GM23338 (cell line): ENCODE measurements around the gene PEX13. TPM values are rescaled to one million over a fixed set of nuclear protein-coding genes. Genes with fewer than 3 reads are reported as not detected.

Experiments
- ATAC-seq: fragments of 200-7000 bp; cut with Tn5 transposase; 3 replicates; pipeline ENCODE4 v1.9.1; 2020
- DNase-seq: peaks from one replicate; pipeline ENCODE4 v3.0.0-alpha.2; 2015; ENCODE audit warnings: low spot score
- H2AFZ ChIP-seq: fragments of 200-600 bp; sonication (generic); 2 replicates; pipeline ENCODE4 v1.8.0; 2016; ENCODE audit warnings: antibody characterized with exemption, mild to moderate bottlenecking, moderate library complexity
- H3F3A ChIP-seq: fragments of 200-600 bp; sonication (generic); replicated peaks from 2 replicates; pipeline ENCODE4 v1.8.0; 2017; ENCODE audit warnings: antibody characterized with exemption, mixed run types, low read depth
- H3K27ac ChIP-seq: fragments of 200-600 bp; sonication (generic); 2 replicates; pipeline ENCODE4 v1.6.1; 2016; ENCODE audit warnings: low read depth
- H3K27me3 ChIP-seq: fragments of 200-600 bp; sonication (generic); 2 replicates; pipeline ENCODE4 v1.8.0; 2016; ENCODE audit warnings: mild to moderate bottlenecking, mixed run types, moderate library complexity; ENCODE audit not compliant: insufficient read depth
- H3K36me3 ChIP-seq: fragments of 200-600 bp; sonication (generic); 2 replicates; pipeline ENCODE4 v1.8.0; 2016; ENCODE audit warnings: mild to moderate bottlenecking; ENCODE audit not compliant: insufficient read depth
- H3K4me1 ChIP-seq: fragments of 200-600 bp; sonication (generic); 2 replicates; pipeline ENCODE4 v1.8.0; 2016; ENCODE audit warnings: mild to moderate bottlenecking, moderate library complexity; ENCODE audit not compliant: insufficient read depth
- H3K4me2 ChIP-seq: fragments of 200-600 bp; sonication (generic); 2 replicates; pipeline ENCODE4 v1.7.1; 2017; ENCODE audit warnings: mixed run types
- H3K4me3 ChIP-seq: fragments of 200-600 bp; sonication (generic); 2 replicates; pipeline ENCODE4 v1.6.1; 2016; ENCODE audit warnings: mixed run types
- H3K79me2 ChIP-seq: fragments of 200-600 bp; sonication (generic); replicated peaks from 2 replicates; pipeline ENCODE4 v1.8.0; 2017; ENCODE audit warnings: mild to moderate bottlenecking; ENCODE audit not compliant: insufficient read depth
- H3K9me2 ChIP-seq: fragments of 200-600 bp; sonication (generic); 2 replicates; pipeline ENCODE4 v1.8.0; 2017; ENCODE audit not compliant: insufficient read depth
- H4K20me1 ChIP-seq: fragments of 200-600 bp; sonication (generic); replicated peaks from 2 replicates; pipeline ENCODE4 v1.8.0; 2017; ENCODE audit warnings: mild to moderate bottlenecking; ENCODE audit not compliant: insufficient read depth
- H3K27ac Mint-ChIP-seq: 2 replicates; pipeline ENCODE4 v1.8.0; 2020; ENCODE audit warnings: inconsistent platforms, mild to moderate bottlenecking, moderate library complexity, mixed read lengths
- H3K27me3 Mint-ChIP-seq: 3 replicates; pipeline ENCODE4 v1.8.0; 2022; ENCODE audit warnings: low read depth, mild to moderate bottlenecking, moderate library complexity, mixed read lengths, inconsistent platforms; ENCODE audit not compliant: insufficient read depth, poor library complexity
- H3K36me3 Mint-ChIP-seq: 3 replicates; pipeline ENCODE4 v1.8.0; 2021; ENCODE audit warnings: low read depth, mild to moderate bottlenecking, inconsistent platforms, moderate library complexity, mixed read lengths
- H3K4me1 Mint-ChIP-seq: 3 replicates; pipeline ENCODE4 v1.8.0; 2020; ENCODE audit warnings: mild to moderate bottlenecking, inconsistent platforms, mixed read lengths
- H3K4me3 Mint-ChIP-seq: 3 replicates; pipeline ENCODE4 v1.8.0; 2021; ENCODE audit warnings: moderate library complexity, mild to moderate bottlenecking, inconsistent platforms, mixed read lengths
- H3K9me3 Mint-ChIP-seq: 3 replicates; pipeline ENCODE4 v1.8.0; 2020; ENCODE audit warnings: moderate library complexity, mild to moderate bottlenecking, inconsistent platforms, mixed read lengths
- CREB1 ChIP-seq: fragments of 250-450 bp; sonication (Bioruptor Pico); IDR thresholded peaks from 2 replicates; pipeline ENCODE4 v1.5.0; 2020; ENCODE audit warnings: low read depth, mild to moderate bottlenecking, moderate library complexity
- EZH2 ChIP-seq: fragments of 200-600 bp; sonication (generic); IDR thresholded peaks from one replicate; pipeline ENCODE4 v1.8.0; 2017; ENCODE audit warnings: antibody characterized with exemption, mild to moderate bottlenecking, low read depth; ENCODE audit not compliant: unreplicated experiment
- EZH2phosphoT487 ChIP-seq: fragments of 200-600 bp; sonication (generic); IDR thresholded peaks from one replicate; pipeline ENCODE4 v1.8.1; 2018; ENCODE audit warnings: antibody characterized with exemption; ENCODE audit not compliant: unreplicated experiment
- JUNB ChIP-seq: IDR thresholded peaks from one replicate; pipeline ENCODE4 v1.6.1; 2016; ENCODE audit warnings: antibody characterized with exemption; ENCODE audit not compliant: unreplicated experiment
- NANOG ChIP-seq: IDR thresholded peaks from 2 replicates; pipeline ENCODE4 v1.6.1; 2016; ENCODE audit warnings: antibody characterized with exemption, borderline replicate concordance
- POLR2AphosphoS5 ChIP-seq: IDR thresholded peaks from 2 replicates; pipeline ENCODE4 v1.6.1; 2016; ENCODE audit warnings: antibody characterized with exemption, low read depth
- STAT1 ChIP-seq: IDR thresholded peaks from one replicate; pipeline ENCODE4 v1.6.1; 2016; ENCODE audit warnings: antibody characterized with exemption; ENCODE audit not compliant: unreplicated experiment
- ZNF114 ChIP-seq: fragments of 250-450 bp; sonication (Bioruptor Pico); IDR thresholded peaks from 2 replicates; pipeline ENCODE4 v1.5.0; 2020; ENCODE audit warnings: mild to moderate bottlenecking, moderate library complexity
- ZNF331 ChIP-seq: fragments of 250-450 bp; sonication (Bioruptor Pico); IDR thresholded peaks from 2 replicates; pipeline ENCODE4 v1.5.0; 2020; ENCODE audit warnings: low read depth, mild to moderate bottlenecking, moderate library complexity
- polyA plus RNA-seq: library from polyadenylated mRNA; unstranded; fragments of >200 nt; fragmentation: Nextera tagmentation; extraction: Ambion mirVana; gene quantifications from 2 replicates; pipeline ENCODE4 v1.2.1, GENCODE V29; 2016
- total RNA-seq: library from RNA; depleted of rRNA; stranded (reverse); fragments of >200 nt; shearing (Covaris generic); gene quantifications from 2 replicates; pipeline ENCODE4 v1.2.3, GENCODE V29; 2014
- TF ChIP-seq, protein P1 (sequence below): IDR thresholded peaks from one replicate; pipeline ENCODE4 v1.6.1; 2018; ENCODE audit warnings: antibody characterized with exemption; ENCODE audit not compliant: unreplicated experiment
- TF ChIP-seq, protein P2 (sequence below): IDR thresholded peaks from 2 replicates; pipeline ENCODE4 v1.6.1; 2016; ENCODE audit warnings: antibody characterized with exemption
- TF ChIP-seq, protein P3 (sequence below), 2 experiments: fragments of 200-600 bp in 1 of 2; sonication (generic) in 1 of 2; conservative IDR thresholded peaks; 2 replicates each; pipeline versions ENCODE4 v1.5.1 to v1.6.1; 2016 to 2017; ENCODE audit warnings: antibody characterized with exemption in 2 of 2, low read depth in 2 of 2, mild to moderate bottlenecking in 2 of 2, moderate library complexity in 1 of 2

The PEX13 gene
- total and polyA plus RNA-seq, 2 experiments from 2014 or later: 15.8 to 29.2 TPM

DNA sequence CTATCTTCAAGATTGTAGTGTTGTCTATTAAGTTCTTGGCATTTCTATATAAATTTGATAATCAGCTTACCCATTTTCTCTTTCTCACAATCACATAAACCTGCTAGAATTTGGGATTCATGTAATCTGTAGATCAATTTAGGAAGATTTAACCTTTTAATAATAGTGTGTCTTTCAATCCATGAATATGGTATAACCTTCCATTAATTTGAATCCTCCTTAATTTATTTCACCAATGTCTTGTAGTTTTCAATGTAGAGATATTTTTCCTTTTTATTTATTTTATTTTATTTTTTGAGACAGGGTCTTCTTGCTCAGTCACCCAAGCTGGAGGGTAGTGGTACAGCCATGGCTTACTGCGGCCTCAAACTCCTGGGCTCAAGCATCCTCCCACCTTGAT lies 68.4 kb downstream of the PEX13 start:
- H3K79me2 ChIP-seq: no peaks in the 10 kb centered on the region
- H3K4me3 ChIP-seq: no peak overlapping the region
- no peak overlapping the region for H3K27ac ChIP-seq
- no peaks in the 10 kb centered on the region for H3F3A ChIP-seq
- H3K27me3 Mint-ChIP-seq: no peaks in the 10 kb centered on the region
- H3K4me1 ChIP-seq: no peaks in the 10 kb centered on the region
- H4K20me1 ChIP-seq: no peaks in the 10 kb centered on the region
- no peaks in the 10 kb centered on the region for H3K9me2 ChIP-seq
- H3K4me3 Mint-ChIP-seq: no peak overlapping the region
- DNase-seq (no peak), ATAC-seq (no peak)
- TF ChIP-seq, protein P1, sequence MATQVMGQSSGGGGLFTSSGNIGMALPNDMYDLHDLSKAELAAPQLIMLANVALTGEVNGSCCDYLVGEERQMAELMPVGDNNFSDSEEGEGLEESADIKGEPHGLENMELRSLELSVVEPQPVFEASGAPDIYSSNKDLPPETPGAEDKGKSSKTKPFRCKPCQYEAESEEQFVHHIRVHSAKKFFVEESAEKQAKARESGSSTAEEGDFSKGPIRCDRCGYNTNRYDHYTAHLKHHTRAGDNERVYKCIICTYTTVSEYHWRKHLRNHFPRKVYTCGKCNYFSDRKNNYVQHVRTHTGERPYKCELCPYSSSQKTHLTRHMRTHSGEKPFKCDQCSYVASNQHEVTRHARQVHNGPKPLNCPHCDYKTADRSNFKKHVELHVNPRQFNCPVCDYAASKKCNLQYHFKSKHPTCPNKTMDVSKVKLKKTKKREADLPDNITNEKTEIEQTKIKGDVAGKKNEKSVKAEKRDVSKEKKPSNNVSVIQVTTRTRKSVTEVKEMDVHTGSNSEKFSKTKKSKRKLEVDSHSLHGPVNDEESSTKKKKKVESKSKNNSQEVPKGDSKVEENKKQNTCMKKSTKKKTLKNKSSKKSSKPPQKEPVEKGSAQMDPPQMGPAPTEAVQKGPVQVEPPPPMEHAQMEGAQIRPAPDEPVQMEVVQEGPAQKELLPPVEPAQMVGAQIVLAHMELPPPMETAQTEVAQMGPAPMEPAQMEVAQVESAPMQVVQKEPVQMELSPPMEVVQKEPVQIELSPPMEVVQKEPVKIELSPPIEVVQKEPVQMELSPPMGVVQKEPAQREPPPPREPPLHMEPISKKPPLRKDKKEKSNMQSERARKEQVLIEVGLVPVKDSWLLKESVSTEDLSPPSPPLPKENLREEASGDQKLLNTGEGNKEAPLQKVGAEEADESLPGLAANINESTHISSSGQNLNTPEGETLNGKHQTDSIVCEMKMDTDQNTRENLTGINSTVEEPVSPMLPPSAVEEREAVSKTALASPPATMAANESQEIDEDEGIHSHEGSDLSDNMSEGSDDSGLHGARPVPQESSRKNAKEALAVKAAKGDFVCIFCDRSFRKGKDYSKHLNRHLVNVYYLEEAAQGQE: no peak
- no peak for TF ChIP-seq JUNB
- TF ChIP-seq ZNF114 (CRISPR knock-in tag): no peak
- TF ChIP-seq, protein P2, sequence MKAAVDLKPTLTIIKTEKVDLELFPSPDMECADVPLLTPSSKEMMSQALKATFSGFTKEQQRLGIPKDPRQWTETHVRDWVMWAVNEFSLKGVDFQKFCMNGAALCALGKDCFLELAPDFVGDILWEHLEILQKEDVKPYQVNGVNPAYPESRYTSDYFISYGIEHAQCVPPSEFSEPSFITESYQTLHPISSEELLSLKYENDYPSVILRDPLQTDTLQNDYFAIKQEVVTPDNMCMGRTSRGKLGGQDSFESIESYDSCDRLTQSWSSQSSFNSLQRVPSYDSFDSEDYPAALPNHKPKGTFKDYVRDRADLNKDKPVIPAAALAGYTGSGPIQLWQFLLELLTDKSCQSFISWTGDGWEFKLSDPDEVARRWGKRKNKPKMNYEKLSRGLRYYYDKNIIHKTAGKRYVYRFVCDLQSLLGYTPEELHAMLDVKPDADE: no peak
- no peak for TF ChIP-seq ZNF331 (CRISPR knock-in tag)
- TF ChIP-seq, protein P3, sequence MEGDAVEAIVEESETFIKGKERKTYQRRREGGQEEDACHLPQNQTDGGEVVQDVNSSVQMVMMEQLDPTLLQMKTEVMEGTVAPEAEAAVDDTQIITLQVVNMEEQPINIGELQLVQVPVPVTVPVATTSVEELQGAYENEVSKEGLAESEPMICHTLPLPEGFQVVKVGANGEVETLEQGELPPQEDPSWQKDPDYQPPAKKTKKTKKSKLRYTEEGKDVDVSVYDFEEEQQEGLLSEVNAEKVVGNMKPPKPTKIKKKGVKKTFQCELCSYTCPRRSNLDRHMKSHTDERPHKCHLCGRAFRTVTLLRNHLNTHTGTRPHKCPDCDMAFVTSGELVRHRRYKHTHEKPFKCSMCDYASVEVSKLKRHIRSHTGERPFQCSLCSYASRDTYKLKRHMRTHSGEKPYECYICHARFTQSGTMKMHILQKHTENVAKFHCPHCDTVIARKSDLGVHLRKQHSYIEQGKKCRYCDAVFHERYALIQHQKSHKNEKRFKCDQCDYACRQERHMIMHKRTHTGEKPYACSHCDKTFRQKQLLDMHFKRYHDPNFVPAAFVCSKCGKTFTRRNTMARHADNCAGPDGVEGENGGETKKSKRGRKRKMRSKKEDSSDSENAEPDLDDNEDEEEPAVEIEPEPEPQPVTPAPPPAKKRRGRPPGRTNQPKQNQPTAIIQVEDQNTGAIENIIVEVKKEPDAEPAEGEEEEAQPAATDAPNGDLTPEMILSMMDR (conservative IDR thresholded peaks at IDR 0.05; ENCODE audit: low read depth in 2 of 2): no peak
- no peak for TF ChIP-seq STAT1
- no peak for TF ChIP-seq EZH2
- TF ChIP-seq CREB1: no peak
- no peak for TF ChIP-seq NANOG
- H3K4me2 ChIP-seq: no peak overlapping the region
- no peak overlapping the region for H3K27ac Mint-ChIP-seq
- peaks cover 4% of the 10 kb centered on the region; the same call in 2 of the 3 replicates for H3K36me3 Mint-ChIP-seq
- H3K4me1 Mint-ChIP-seq: no peaks in the 10 kb centered on the region
- peaks cover 11% of the 10 kb centered on the region; the same call in 1 of the 2 replicates for H3K36me3 ChIP-seq
- H3K9me3 Mint-ChIP-seq: no peaks in the 10 kb centered on the region
- no peaks in the 10 kb centered on the region for H3K27me3 ChIP-seq
- no peak overlapping the region for H2AFZ ChIP-seq

DNA sequence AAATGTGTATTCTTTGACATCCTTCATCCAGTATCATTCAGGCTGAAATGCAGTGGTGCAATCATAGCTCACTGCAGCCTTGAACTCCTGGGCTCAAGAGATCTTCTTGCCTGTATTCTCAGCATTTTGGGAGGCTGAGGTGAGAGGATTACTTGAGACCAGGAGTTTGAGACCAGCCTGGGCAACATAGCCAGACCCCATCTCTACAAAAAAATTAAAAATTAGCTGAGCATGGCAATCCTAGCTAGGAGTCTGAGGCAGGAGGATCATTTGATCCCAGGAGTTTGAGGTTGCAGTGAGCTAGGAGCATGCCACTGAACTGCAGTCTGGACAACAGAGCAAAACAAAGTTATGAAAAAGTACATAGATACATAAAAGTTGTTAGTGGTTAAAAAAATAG lies 72.3 kb downstream of the PEX13 start:
- Histone ChIP-seq H3K4me1 (no peaks in the 10 kb centered on the region), H3K27ac (no peak overlapping the region), H3F3A (no peaks in the 10 kb centered on the region), H2AFZ (no peak overlapping the region), H3K79me2 (no peaks in the 10 kb centered on the region), H3K27me3 (no peaks in the 10 kb centered on the region), H4K20me1 (no peaks in the 10 kb centered on the region), H3K36me3 (peaks cover 11% of the 10 kb centered on the region; the same call in 1 of the 2 replicates), H3K9me2 (no peaks in the 10 kb centered on the region), H3K4me3 (no peak overlapping the region), H3K4me2 (no peak overlapping the region)
- H3K4me3 Mint-ChIP-seq: no peak overlapping the region
- H3K36me3 Mint-ChIP-seq: peaks cover 4% of the 10 kb centered on the region; the same call in 2 of the 3 replicates
- ATAC-seq: no peak
- H3K27ac Mint-ChIP-seq: no peak overlapping the region
- H3K9me3 Mint-ChIP-seq: no peaks in the 10 kb centered on the region
- no peak for DNase-seq
- no peaks in the 10 kb centered on the region for H3K27me3 Mint-ChIP-seq
- H3K4me1 Mint-ChIP-seq: no peaks in the 10 kb centered on the region
- TF ChIP-seq EZH2phosphoT487 (no peak), NANOG (no peak), CREB1 (no peak), JUNB (no peak), POLR2AphosphoS5 (no peak), ZNF331 (CRISPR knock-in tag) (no peak)
- TF ChIP-seq, protein P1: no peak
